Spleen (tissue), 7 donors: Measurements from ENCODE around the gene SCP2.

Experiments
- CTCF ChIP-seq, 11 experiments: fragments of 200-600 bp in 7 of 11; fragments of 450-650 bp in 4 of 11; sonication (generic) in 4 of 11; IDR thresholded peaks in 8 of 11; conservative IDR thresholded peaks in 3 of 11; 1 replicate in 7 of 11; 2 replicates in 4 of 11; pipeline versions ENCODE4 v1.4.0 to v1.8.0; 2016 to 2021; ENCODE audit warnings: antibody characterized with exemption in 11 of 11, inconsistent platforms in 4 of 11, mild to moderate bottlenecking in 1 of 11
- POLR2A ChIP-seq, 3 donors: fragments of 450-650 bp; IDR thresholded peaks; one replicate each; pipeline ENCODE4 v1.5.1; 2017; ENCODE audit warnings: antibody characterized with exemption in 3 of 3, mild to moderate bottlenecking in 1 of 3
- donor health status: DM: no; HTN: no; CAD: no; lungs with moderate emphysema.
- donor health status: DM: no; HTN: no; CAD: no.
- donor health status: DM: no; HTN: no; CAD: no.

- TF ChIP-seq CTCF (IDR thresholded peaks at IDR 0.05 in 8 of 11, conservative IDR thresholded peaks at IDR 0.05 in 3 of 11) (no peak), POLR2A (IDR thresholded peaks at IDR 0.05) (no peak)
Observed at GRCh38 chr1:53069265-53069662, 142.2 kb downstream of the SCP2 start.
